Naive B cell (primary cell): ENCODE data around the gene PRDM12. TPM values are rescaled to one million over a fixed set of nuclear protein-coding genes. Genes with fewer than 3 reads are reported as not detected.

Source experiments
- ATAC-seq, 2 donors: fragments of 150-1000 bp; cut with Tn5 transposase; 2 replicates each; pipeline ENCODE4 v1.10.0; 2021; ENCODE audit warnings: low read depth in 2 of 2, mild to moderate bottlenecking in 2 of 2, moderate library complexity in 2 of 2
- DNase-seq: peaks from one replicate; pipeline ENCODE4 v3.0.0; 2022
- H3K27ac Mint-ChIP-seq, 6 donors: one replicate each; pipeline ENCODE4 v1.8.0; 2020 to 2022; ENCODE audit warnings: mild to moderate bottlenecking in 6 of 6, mixed read lengths in 6 of 6, moderate library complexity in 5 of 6, inconsistent platforms in 2 of 6
- H3K27me3 Mint-ChIP-seq, 3 donors: one replicate each; pipeline ENCODE4 v1.8.0; 2021 to 2022; ENCODE audit warnings: mixed read lengths in 3 of 3, mild to moderate bottlenecking in 1 of 3
- H3K36me3 Mint-ChIP-seq, 2 donors: one replicate each; pipeline ENCODE4 v1.8.0; 2020 to 2022; ENCODE audit warnings: mixed read lengths in 2 of 2, inconsistent platforms in 1 of 2, mild to moderate bottlenecking in 1 of 2
- H3K4me1 Mint-ChIP-seq, 3 donors: one replicate each; pipeline ENCODE4 v1.8.0; 2020 to 2022; ENCODE audit warnings: mixed read lengths in 3 of 3, inconsistent platforms in 1 of 3, mild to moderate bottlenecking in 1 of 3, moderate library complexity in 1 of 3
- H3K4me3 Mint-ChIP-seq, 8 donors: one replicate each; pipeline ENCODE4 v1.8.0; 2020 to 2022; ENCODE audit warnings: mild to moderate bottlenecking in 8 of 8, mixed read lengths in 8 of 8, moderate library complexity in 8 of 8, inconsistent platforms in 2 of 8
- H3K9me3 Mint-ChIP-seq, 7 donors: one replicate each; pipeline ENCODE4 v1.8.0; 2020 to 2022; ENCODE audit warnings: mixed read lengths in 7 of 7, mild to moderate bottlenecking in 5 of 7, inconsistent platforms in 2 of 7, moderate library complexity in 1 of 7
- polyA plus RNA-seq, 6 donors: library from polyadenylated mRNA; unstranded; fragments of 300-500 nt; fragmentation: Illumina TruSeq; gene quantifications; one replicate each; pipeline ENCODE4 v1.2.3, GENCODE V29; 2021; ENCODE audit warnings: low read depth in 6 of 6

The PRDM12 gene
- polyA plus RNA-seq, 6 donors from 2014 or later: not detected

DNA sequence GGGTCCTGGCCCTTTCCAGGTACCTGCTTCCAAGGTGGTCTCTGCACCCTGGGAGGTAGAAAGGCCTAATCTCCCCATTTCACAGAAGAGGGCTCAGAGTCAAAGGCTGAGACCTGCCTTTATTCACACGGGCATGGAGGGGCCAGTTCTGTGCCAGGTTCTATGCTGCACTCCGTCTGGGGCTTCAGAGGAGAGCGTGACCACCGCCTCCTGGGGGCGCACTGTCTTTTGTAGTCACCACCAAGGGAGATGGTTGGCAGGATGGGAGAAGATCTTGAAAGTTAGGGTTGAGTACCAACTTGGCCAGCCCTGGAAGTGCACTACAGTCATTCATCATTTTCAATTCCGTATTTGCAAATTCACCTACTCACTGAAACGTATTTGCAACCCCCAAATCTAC, 23.7 kb upstream of the PRDM12 start:
- no peak overlapping the region for H3K27ac Mint-ChIP-seq
- ATAC-seq: no peak
- H3K9me3 Mint-ChIP-seq: peaks cover 0 to 4% (median under 1%) of the 10 kb centered on the region in 7 donors
- no peak overlapping the region for H3K4me3 Mint-ChIP-seq
- no peak for DNase-seq
- no peaks in the 10 kb centered on the region for H3K27me3 Mint-ChIP-seq
- H3K36me3 Mint-ChIP-seq: peaks cover 8 to 11% of the 10 kb centered on the region in 2 donors
- H3K4me1 Mint-ChIP-seq: no peaks in the 10 kb centered on the region

DNA sequence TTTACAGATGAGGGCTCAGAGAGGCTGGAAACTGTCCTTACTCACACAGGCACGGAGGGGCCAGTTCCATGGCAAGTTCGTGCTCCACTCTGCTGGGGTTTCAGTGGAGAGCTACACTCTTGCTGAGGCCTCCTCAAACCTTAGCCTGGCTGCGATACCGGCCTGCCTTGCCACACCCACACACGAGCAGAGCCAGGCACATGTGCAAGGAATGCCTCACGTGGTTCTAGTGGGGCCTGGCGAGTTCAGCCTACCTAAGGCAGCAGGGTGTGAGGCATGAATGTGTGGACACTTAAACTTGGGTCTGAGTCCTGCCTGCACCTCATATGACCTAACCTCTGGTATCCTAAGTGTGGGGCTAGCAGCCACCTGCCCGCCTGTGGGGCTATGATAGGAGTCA, 21.5 kb upstream of the PRDM12 start:
- no peak overlapping the region for H3K4me3 Mint-ChIP-seq
- ATAC-seq (no peak), DNase-seq (no peak)
- peaks cover 6 to 13% (median 8%) of the 10 kb centered on the region in 3 donors for H3K27me3 Mint-ChIP-seq
- no peaks in the 10 kb centered on the region for H3K4me1 Mint-ChIP-seq
- peaks cover 6 to 18% (median 7%) of the 10 kb centered on the region in 7 donors for H3K9me3 Mint-ChIP-seq
- peaks cover 8 to 25% of the 10 kb centered on the region in 2 donors for H3K36me3 Mint-ChIP-seq
- H3K27ac Mint-ChIP-seq: no peak overlapping the region

DNA sequence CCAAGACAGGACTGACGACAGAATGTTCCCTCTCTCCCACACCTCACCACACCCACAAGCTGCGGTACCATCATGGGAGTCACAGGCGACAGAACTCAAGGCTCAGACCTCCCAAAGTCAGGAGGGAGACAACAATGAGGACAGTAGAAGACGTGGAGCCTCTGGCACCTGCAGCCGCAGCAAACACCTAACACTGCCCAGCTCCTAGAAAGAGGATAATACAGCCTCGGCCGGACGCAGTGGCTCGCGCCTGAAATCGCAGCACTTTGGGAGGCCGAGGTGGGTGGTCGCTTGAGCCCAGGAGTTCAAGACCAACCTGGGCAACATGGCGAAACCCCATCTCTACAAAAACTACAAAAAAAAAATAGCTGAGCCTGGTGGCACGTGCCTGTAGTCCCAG, 13.2 kb upstream of the PRDM12 start:
- H3K36me3 Mint-ChIP-seq: peaks cover 0 to 8% of the 10 kb centered on the region in 2 donors

DNA sequence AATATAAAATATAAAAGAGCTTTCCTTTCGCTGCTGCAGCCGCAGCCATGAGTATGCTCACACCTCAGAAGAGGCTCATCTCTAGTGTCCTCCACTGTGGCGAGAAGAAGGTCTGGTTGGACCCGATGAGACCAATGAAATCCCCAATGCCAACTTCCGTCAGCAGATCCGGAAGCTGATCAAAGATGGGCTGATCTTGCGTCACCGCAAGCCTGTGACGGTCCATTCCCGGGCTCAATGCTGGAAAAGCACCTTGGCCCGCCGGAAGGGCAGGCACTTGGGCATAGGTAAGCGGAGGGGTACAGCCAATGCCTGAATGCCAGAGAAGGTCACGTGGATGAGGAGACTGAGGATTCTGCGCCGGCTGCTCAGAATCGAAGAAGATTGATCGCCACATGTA, 12.6 kb upstream of the PRDM12 start:
- H3K4me1 Mint-ChIP-seq: no peaks in the 10 kb centered on the region
- ATAC-seq (no peak), DNase-seq (no peak)
- peaks cover 0 to 2% of the 10 kb centered on the region in 2 donors for H3K36me3 Mint-ChIP-seq
- no peak overlapping the region for H3K4me3 Mint-ChIP-seq
- peaks cover 0 to 5% (median 1%) of the 10 kb centered on the region in 7 donors for H3K9me3 Mint-ChIP-seq
- H3K27ac Mint-ChIP-seq: no peak overlapping the region
- H3K27me3 Mint-ChIP-seq: peaks cover 12 to 54% (median 29%) of the 10 kb centered on the region in 3 donors

More for the DNA sequence above, 13.2 kb upstream of the PRDM12 start:
- no peak overlapping the region for H3K4me3 Mint-ChIP-seq
- H3K9me3 Mint-ChIP-seq: peaks cover 2 to 8% (median 3%) of the 10 kb centered on the region in 7 donors
- ATAC-seq (no peak), DNase-seq (no peak)
- H3K27ac Mint-ChIP-seq: no peak overlapping the region
- peaks cover 11 to 56% (median 28%) of the 10 kb centered on the region in 3 donors for H3K27me3 Mint-ChIP-seq
- no peaks in the 10 kb centered on the region for H3K4me1 Mint-ChIP-seq

DNA sequence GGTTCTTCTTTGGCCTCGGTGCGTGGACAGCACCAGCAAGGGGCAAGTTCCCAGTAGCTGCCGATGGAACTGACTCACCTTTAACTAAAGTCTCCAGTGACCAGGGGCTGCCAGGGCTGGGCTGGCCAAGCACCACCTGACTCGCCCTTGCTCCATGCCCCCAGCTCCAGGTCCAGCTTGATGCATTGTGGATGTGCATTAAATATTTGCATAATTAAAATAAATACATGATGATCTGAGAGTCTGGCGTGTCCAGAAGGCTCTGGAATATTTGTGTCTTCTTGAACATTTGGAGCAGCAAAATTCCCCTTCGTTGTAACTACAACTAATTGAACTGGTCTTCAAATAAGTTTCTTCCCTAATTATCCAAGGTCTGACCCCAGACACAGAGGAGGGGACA, 9.5 kb upstream of the PRDM12 start:
- Mint-ChIP-seq H3K36me3 (no peaks in the 10 kb centered on the region), H3K9me3 (peaks cover 0 to 6% (median 0%) of the 10 kb centered on the region in 7 donors), H3K27me3 (peaks cover 32 to 69% (median 47%) of the 10 kb centered on the region in 3 donors), H3K4me3 (no peak overlapping the region), H3K4me1 (peaks cover 4 to 7% (median 5%) of the 10 kb centered on the region in 3 donors), H3K27ac (no peak overlapping the region)
- DNase-seq (no peak), ATAC-seq (no peak)

DNA sequence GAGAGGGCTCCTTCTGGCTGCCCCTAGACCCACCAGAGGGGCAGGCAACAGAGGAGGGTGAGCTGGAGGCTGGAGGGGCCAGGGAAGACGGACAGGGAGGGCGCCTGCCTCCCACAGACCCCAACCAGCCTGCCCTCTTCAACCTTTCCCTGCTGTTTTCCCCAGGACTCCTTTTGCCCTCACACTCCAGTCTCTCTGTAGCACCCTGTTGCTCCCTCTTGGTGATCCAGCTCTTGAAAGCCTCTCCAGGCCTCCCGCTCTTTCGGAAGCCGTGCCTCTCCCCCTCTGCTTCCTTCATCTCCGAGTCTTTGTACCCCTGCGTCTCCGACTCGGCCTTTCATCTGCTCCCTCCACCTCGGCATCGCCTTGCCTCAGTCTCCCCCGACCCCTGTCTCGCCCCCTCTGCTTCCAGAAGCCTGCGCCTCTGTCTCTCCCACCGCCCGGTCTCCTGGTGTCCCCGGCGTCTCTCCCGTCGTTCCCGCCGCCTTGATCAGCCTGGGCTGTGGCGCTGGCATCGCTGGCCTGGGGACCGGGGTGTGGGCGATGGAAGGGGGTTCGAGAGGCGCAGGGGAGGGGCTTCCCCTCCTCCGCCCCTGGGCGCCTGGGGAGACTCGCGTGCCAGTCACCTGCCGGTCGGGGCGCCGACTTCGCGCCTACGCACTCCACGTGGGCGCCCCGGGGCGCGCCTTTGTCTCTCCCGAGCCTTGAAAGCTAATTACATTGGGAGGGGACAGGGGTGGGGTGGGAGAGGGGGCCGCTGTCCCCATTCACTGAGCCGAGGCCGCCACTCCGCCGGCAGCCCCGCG, 5.3 kb upstream of the PRDM12 start:
- Mint-ChIP-seq H3K27me3 (peaks cover 45 to 89% (median 76%) of the 10 kb centered on the region in 3 donors), H3K4me1 (peaks cover 17 to 38% (median 30%) of the 10 kb centered on the region in 3 donors), H3K27ac (peak overlapping the region in 1 of 6 donors; percentile 70), H3K36me3 (no peaks in the 10 kb centered on the region), H3K9me3 (peaks cover 0 to 6% (median 0%) of the 10 kb centered on the region in 7 donors), H3K4me3 (peak overlapping the region in 6 of 8 donors; percentile 29 to 83 (median 60))
- DNase-seq: no peak
- ATAC-seq: no peak

DNA sequence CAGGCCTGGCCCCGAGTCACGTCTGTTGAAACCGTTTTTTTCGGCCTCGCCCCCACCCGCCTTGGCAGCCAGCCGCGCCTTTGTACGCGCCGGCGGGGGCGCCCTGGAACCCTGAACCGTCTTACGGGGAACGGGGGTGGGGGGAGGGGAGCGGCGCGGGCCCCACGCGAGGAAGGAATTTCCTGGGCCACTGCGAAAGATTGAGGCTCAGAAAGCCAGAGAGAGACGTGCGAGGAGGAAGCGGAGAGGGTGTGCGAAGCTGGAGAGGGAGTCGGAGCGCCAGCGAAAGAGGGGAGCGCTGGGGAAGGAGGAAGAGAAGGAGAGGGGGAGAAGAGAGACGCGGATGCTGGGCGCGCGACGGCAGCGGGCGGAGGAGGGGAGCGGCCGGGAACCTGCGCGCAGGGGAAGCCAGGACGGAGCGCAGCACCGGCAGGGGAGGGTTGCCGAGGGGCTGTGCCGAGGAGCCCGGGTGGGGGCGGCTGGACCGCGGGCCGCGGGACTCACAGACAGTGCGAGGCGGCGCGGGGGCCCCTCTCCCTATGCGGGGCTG, 4.6 kb upstream of the PRDM12 start:
- no peaks in the 10 kb centered on the region for H3K36me3 Mint-ChIP-seq
- ATAC-seq (no peak), DNase-seq (no peak)
- peaks cover 45 to 85% (median 79%) of the 10 kb centered on the region in 3 donors for H3K27me3 Mint-ChIP-seq
- H3K4me3 Mint-ChIP-seq: peak overlapping the region in 6 of 8 donors; percentile 20 to 78 (median 70)
- peaks cover 0 to 4% (median 0%) of the 10 kb centered on the region in 7 donors for H3K9me3 Mint-ChIP-seq
- H3K27ac Mint-ChIP-seq: no peak overlapping the region
- H3K4me1 Mint-ChIP-seq: peaks cover 20 to 41% (median 34%) of the 10 kb centered on the region in 3 donors

DNA sequence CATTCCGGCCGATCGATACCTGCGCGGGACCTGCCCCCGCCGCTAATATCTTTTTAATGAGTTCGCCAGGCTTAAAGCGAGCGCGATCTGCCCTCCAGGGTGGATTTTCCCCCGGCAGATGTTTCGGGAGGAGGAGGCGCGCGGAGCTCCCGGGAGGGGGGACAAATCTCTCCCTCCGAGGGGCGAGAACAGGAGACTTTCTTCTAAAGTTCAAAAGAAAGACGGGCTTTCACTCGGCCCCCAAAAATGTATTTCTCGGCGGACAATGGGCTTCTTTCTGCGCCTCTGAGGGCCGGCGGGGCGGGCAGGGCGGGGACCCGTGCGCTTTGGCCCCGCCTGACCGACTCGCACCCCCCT, 4.1 kb upstream of the PRDM12 start:
- no peaks in the 10 kb centered on the region for H3K36me3 Mint-ChIP-seq
- peak overlapping the region in 1 of 6 donors; percentile 73 for H3K27ac Mint-ChIP-seq
- H3K4me1 Mint-ChIP-seq: peaks cover 26 to 45% (median 35%) of the 10 kb centered on the region in 3 donors
- peaks cover 44 to 85% (median 80%) of the 10 kb centered on the region in 3 donors for H3K27me3 Mint-ChIP-seq
- H3K9me3 Mint-ChIP-seq: peaks cover 0 to 4% (median 0%) of the 10 kb centered on the region in 7 donors
- DNase-seq: no peak
- ATAC-seq: no peak
- H3K4me3 Mint-ChIP-seq: peak overlapping the region in 7 of 8 donors; percentile 42 to 82 (median 49)

DNA sequence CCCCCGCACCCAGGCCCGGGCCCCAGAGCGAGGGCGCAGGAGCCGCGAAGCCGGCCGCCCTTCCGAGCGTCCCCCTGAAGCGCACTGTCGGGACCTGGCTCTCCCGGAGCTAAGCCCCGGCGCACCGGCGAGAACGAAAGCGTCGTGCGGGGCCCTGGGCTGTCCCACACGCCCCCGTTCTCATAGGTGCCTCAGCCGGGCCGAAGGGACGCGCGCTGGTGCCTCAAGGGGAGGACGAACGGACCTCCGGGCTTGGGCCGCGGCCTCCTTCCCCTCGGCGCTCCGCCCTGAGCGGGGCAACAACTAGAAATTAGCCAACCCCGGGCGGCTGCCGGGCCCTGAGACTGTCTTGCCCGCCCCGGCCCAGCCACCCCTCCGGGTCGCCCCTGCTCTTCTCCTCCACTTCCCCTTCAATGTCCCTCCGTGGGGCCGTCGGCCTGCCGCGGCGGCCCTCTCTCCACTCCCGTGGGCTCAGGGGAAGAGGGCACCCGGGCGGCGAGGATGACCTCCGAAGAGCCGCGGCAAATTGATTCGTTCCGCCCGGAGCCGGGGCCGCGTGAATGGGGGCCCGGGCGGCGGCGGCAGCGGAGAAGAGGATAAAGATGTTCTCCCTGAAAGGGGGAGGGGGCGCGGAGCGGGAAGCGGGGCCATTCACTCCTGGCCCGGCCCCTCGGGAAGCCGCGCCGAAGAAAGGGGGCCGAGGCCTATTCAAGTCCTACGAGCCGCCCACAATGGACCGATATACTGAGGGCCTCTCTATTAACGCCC, 3.5 kb upstream of the PRDM12 start:
- H3K36me3 Mint-ChIP-seq: no peaks in the 10 kb centered on the region
- peaks cover 0 to 4% (median 0%) of the 10 kb centered on the region in 7 donors for H3K9me3 Mint-ChIP-seq
- H3K27ac Mint-ChIP-seq: peak overlapping the region in 1 of 6 donors; percentile 81
- H3K27me3 Mint-ChIP-seq: peaks cover 45 to 85% (median 80%) of the 10 kb centered on the region in 3 donors
- peak; percentile 27 to 32 for ATAC-seq
- no peak for DNase-seq
- peak overlapping the region in 7 of 8 donors; percentile 41 to 78 (median 44) for H3K4me3 Mint-ChIP-seq
- H3K4me1 Mint-ChIP-seq: peaks cover 28 to 50% (median 39%) of the 10 kb centered on the region in 3 donors

DNA sequence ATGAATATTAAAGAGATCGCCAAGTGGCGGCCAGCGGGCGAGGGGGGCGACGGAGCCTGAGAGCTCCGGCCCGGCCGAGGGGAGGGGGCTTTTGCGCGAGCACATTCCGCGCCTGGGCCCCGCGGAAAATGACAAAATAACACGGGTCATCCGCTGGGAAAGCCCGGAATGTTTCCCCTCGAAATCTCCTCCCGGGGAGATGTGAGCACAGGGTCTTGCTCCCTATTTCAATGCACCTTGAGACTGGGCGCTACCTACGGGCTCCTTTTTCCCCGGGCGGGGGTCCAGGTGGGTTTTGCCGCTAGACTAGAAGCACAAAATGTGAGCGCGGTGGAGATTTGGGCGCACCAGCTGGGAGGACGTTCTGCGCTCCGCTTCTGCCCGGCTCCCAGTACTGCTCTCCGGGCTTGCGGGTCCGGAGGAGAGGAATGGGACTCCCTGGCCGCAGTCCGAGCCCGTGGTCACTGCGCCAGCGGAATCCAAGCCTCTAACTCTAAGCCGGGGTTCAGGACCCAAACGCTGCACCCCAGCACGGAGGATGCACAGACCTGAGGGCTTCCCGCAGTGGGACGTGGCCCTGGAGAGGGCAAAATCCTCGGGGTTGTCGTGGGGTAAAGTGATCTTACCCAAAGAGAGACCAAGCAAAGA, 2.8 kb upstream of the PRDM12 start:
- Mint-ChIP-seq H3K4me1 (peaks cover 28 to 55% (median 43%) of the 10 kb centered on the region in 3 donors), H3K27ac (no peak overlapping the region), H3K9me3 (peaks cover 0 to 4% (median 0%) of the 10 kb centered on the region in 7 donors), H3K4me3 (peak overlapping the region; percentile 33 to 82 (median 68)), H3K36me3 (no peaks in the 10 kb centered on the region), H3K27me3 (peaks cover 46 to 88% (median 73%) of the 10 kb centered on the region in 3 donors)
- DNase-seq: no peak
- ATAC-seq: no peak

DNA sequence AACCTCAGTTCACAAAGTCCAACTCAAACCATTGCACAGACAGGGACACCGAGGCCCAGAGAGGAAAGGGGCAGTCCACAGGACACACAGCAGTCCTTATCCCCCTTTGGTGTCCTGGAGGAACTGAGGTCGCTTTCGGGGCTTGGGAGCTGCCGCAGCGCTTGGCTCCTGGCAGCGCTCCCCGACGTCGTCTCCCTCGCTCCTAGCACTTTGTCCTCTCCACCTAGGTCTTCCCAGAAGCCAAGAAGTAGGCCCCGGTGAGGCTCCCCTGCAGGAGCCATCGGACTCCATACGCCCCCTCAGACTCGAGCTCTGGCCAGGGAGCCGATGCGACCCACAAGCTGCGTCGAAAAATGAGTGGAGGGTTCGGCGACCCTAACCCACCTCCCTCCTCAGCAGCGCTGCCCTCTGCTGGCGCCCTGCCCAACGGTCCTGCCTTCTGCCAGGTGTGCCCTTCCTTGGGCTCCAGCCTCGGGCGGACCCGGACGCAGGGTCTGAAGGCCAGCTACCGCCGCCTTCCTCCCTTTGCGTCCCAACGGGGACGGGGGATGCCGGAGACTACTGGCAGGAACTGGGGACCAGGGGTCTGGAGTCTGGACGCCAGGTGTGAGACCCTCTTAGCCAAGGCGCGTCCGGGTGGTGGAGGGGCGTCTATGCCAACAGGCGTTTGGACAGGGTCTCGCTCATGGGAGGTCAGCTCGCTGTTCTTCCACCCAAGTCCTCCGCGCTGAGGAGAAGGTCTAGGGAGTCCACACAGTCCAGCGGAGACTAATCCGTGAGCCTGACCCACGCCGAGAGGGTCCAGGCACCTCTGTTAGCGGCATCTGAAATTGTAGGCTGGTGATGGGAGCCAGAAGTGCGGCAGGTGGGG, 2.1 kb upstream of the PRDM12 start:
- Mint-ChIP-seq H3K27ac (peak overlapping the region in 3 of 6 donors; percentile 78 to 94 (median 85)), H3K4me1 (peaks cover 28 to 55% (median 43%) of the 10 kb centered on the region in 3 donors), H3K27me3 (peaks cover 39 to 88% (median 71%) of the 10 kb centered on the region in 3 donors), H3K4me3 (peak overlapping the region; percentile 38 to 85 (median 78)), H3K36me3 (no peaks in the 10 kb centered on the region), H3K9me3 (no peaks in the 10 kb centered on the region)
- no peak for DNase-seq
- no peak for ATAC-seq

DNA sequence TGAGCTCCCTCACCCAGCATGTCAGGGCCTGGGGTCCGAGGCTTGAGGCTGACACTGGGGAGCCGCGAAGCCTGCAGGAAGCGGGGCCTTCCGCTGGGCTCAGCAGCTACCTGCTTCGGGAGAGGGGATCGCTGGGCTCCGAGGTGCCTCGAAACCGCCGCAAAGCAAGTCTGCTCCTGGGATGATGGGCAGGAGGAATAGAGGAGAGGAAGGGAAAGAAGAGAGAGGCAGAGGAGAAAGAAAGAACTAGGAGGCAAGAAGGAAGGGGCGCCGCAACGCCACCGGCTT, 1.5 kb upstream of the PRDM12 start:
- H3K4me3 Mint-ChIP-seq: peak overlapping the region; percentile 15 to 85 (median 78)
- H3K27me3 Mint-ChIP-seq: peaks cover 38 to 88% (median 73%) of the 10 kb centered on the region in 3 donors
- H3K4me1 Mint-ChIP-seq: peaks cover 28 to 55% (median 43%) of the 10 kb centered on the region in 3 donors
- ATAC-seq: no peak
- no peak for DNase-seq
- H3K9me3 Mint-ChIP-seq: no peaks in the 10 kb centered on the region
- H3K36me3 Mint-ChIP-seq: no peaks in the 10 kb centered on the region
- H3K27ac Mint-ChIP-seq: peak overlapping the region in 3 of 6 donors; percentile 78 to 94 (median 85)
